ENCODE data around the gene NLGN1.

- TF ChIP-seq JUNB (CRISPR knock-in tag; conservative IDR thresholded peaks at IDR 0.05) (no peak), ZNF449 (CRISPR knock-in tag; IDR thresholded peaks at IDR 0.05) (no peak), PHF8 (IDR thresholded peaks at IDR 0.05; ENCODE audit: borderline replicate concordance, low read length) (no peak), BHLHE40 (IDR thresholded peaks at IDR 0.05; ENCODE audit: low read length) (no peak), DNMT1 (IDR thresholded peaks at IDR 0.05) (no peak), RAD21 (CRISPR knock-in tag; conservative IDR thresholded peaks at IDR 0.05 in 1 of 2, IDR thresholded peaks at IDR 0.05 in 1 of 2) (no peak), ELK3 (CRISPR knock-in tag; IDR thresholded peaks at IDR 0.05) (no peak), MLLT1 (IDR thresholded peaks at IDR 0.05) (no peak), CTCF (IDR thresholded peaks at IDR 0.05 in 2 of 3, conservative IDR thresholded peaks at IDR 0.05 in 1 of 3; ENCODE audit: insufficient read depth in 2 of 3, low read depth in 1 of 3, low read length in 3 of 3) (no peak), RAD51 (IDR thresholded peaks at IDR 0.05; ENCODE audit: borderline replicate concordance, low read depth) (no peak), ESRRB (CRISPR knock-in tag; IDR thresholded peaks at IDR 0.05; ENCODE audit: borderline replicate concordance) (no peak)
Measured at GRCh38 chr3:173938159-173938558, 540.6 kb downstream of the NLGN1 start.
